GM12873 (cell line): Measurements from ENCODE around the gene LRRC8C.

ENCODE experiments used
- TF ChIP-seq, protein P1 (sequence below): IDR thresholded peaks from 2 replicates; pipeline ENCODE4 v1.5.1; 2012; ENCODE audit warnings: low read depth, mild to moderate bottlenecking, moderate library complexity, low read length, control low read depth; ENCODE audit not compliant: insufficient read depth; ENCODE audit errors: missing control alignments

The LRRC8C gene

DNA sequence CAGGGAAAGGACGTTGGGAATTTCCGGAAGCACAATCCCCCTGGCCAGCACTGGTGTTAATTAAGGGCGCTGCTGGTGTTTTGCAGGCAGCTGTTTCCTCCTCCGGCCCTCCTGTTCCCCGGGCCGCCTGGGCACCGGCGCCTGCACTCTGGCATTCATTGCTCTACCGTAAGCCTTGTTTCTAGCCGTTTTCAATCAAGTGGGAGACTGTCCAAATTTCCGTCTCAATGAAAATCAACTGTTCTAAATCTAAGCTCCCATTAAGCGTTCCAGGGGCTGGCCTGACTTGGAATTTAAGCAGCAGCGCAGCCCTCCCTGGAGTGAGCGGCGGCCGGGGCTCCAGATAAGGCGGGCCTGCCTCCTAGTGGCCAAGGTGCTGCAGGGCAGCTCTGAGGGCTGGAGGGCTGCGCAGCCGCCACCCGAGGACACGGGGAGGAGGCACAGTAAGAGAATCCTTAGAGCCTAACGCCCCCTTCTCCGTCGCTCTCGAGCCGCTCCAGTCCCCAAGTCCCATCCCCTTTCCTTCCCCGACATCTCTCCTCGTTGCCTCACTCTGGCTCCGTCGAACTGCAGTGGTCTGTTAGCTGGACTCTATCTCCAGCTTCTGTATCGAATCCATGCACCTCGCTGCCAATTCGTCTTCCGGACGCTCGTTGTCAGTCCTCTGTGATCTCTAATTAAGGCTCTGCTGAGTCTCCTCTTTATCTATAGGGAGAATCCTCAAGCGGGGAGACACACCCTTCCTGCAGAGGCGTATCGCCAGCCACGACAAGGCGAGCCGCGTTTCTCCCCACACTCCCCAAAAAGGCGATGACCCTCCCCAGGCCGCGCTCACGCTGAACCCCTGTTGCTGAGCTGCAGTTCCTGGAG lies 130.1 kb downstream of the LRRC8C start:
- TF ChIP-seq, protein P1, sequence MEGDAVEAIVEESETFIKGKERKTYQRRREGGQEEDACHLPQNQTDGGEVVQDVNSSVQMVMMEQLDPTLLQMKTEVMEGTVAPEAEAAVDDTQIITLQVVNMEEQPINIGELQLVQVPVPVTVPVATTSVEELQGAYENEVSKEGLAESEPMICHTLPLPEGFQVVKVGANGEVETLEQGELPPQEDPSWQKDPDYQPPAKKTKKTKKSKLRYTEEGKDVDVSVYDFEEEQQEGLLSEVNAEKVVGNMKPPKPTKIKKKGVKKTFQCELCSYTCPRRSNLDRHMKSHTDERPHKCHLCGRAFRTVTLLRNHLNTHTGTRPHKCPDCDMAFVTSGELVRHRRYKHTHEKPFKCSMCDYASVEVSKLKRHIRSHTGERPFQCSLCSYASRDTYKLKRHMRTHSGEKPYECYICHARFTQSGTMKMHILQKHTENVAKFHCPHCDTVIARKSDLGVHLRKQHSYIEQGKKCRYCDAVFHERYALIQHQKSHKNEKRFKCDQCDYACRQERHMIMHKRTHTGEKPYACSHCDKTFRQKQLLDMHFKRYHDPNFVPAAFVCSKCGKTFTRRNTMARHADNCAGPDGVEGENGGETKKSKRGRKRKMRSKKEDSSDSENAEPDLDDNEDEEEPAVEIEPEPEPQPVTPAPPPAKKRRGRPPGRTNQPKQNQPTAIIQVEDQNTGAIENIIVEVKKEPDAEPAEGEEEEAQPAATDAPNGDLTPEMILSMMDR: peak; percentile 99

DNA sequence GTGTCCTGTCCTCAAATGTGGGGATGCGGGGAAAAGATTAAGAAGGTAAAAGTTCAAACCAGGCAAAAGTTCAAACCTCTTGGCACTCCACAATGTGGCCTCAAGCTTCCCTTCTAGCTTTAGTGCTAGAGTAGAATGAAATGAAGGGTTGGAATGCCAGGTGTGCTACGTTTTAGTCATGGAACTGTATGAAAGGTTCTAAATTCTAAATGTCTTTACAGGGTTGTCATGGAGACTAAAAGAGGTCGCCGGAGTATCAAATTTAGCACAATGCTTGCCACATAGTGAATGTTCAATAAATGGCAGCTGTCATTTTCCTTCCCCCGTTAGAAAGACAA lies 130.7 kb downstream of the LRRC8C start:
- TF ChIP-seq, protein P1: no peak

DNA sequence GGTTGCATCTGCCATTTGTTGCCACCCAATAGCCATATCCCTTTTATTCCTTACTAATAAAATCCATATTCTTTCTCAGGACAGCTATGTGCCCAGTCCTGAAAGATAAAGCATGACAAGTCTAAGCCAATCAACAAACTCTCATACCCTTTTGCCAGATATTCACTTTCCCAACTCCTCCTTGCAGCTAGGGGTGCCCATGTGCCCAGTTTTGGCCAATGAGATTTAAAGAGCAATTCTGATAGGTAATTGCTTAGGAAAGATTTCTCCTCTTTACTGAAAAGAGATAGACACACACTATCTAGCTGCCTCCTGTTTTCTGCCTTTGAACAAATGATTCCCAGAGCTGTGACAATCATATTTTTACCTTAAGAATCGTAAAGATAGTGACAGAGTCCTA lies 132.9 kb downstream of the LRRC8C start:
- TF ChIP-seq, protein P1: no peak

DNA sequence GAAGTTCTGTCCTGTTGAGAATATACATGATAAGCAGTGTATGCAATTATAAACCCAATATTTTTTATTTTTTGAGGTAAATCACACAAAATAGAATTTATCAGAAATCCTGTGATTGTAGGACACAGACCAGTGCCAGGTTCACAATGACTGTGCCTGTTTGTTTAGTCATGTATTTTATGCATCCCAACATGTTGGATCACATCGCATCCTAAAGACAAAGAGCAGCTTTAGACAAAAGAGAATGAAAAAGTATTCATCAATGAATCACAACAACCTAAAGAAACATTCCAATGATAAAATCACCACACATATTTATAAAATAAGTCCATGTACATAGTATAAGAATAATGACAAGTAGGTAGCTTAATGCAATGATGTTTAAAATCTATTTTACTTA lies 134.7 kb downstream of the LRRC8C start:
- TF ChIP-seq, protein P1: no peak
